NT2/D1 (cell line): ENCODE data around the gene TNFSF15.

ENCODE experiments used
- SUZ12 ChIP-seq: IDR thresholded peaks from 2 replicates; pipeline ENCODE4 v1.6.1; 2011; ENCODE audit not compliant: insufficient read length, insufficient read depth; ENCODE audit errors: extremely low read depth
- YY1 ChIP-seq: IDR thresholded peaks from 2 replicates; pipeline ENCODE4 v1.6.1; 2011; ENCODE audit not compliant: insufficient read length, insufficient read depth
- ZNF274 ChIP-seq: IDR thresholded peaks from 2 replicates; pipeline ENCODE4 v1.6.1; 2011; ENCODE audit warnings: mild to moderate bottlenecking, low read depth, low read length

- TF ChIP-seq ZNF274 (no peak), YY1 (no peak), SUZ12 (no peak)
Observed at GRCh38 chr9:114806526-114806900, 674 bp upstream of the TNFSF15 start.
